Esophagus (tissue), 2 donors: Measurements from ENCODE around the gene PRXL2C. TPM values are rescaled to one million over a fixed set of nuclear protein-coding genes. Genes with fewer than 3 reads are reported as not detected.
"Not testable (repeated sequence)": the region's sequence is repeated elsewhere in the genome, so short reads cannot be mapped to it uniquely, and the experiment has no call there.

ENCODE experiments used
- H3K27ac ChIP-seq, 2 donors: one replicate each; pipeline ENCODE4 v1.5.1; 2013; ENCODE audit warnings: low read depth in 2 of 2, mild to moderate bottlenecking in 2 of 2, inconsistent platforms in 1 of 2, low read length in 1 of 2, moderate library complexity in 1 of 2
- H3K27me3 ChIP-seq, 2 donors: one replicate each; pipeline ENCODE4 v1.6.1; 2013; ENCODE audit warnings: low read length in 2 of 2, control low read depth in 1 of 2, mild to moderate bottlenecking in 1 of 2; ENCODE audit not compliant: insufficient read depth in 2 of 2, control insufficient read depth in 1 of 2
- H3K36me3 ChIP-seq, 2 donors: one replicate each; pipeline ENCODE4 v1.6.1; 2013; ENCODE audit warnings: low read length in 1 of 2; ENCODE audit not compliant: control insufficient read depth in 2 of 2, insufficient read depth in 2 of 2
- H3K4me1 ChIP-seq, 2 donors: one replicate each; pipeline ENCODE4 v1.6.1; 2013; ENCODE audit warnings: low read length in 1 of 2; ENCODE audit not compliant: control insufficient read depth in 2 of 2, insufficient read depth in 2 of 2
- H3K4me3 ChIP-seq, 2 donors: one replicate each; pipeline ENCODE4 v1.5.1; 2013; ENCODE audit warnings: low read length in 2 of 2, mild to moderate bottlenecking in 2 of 2, low read depth in 1 of 2, moderate library complexity in 1 of 2
- H3K9me3 ChIP-seq, 2 donors: one replicate each; pipeline ENCODE4 v1.6.1; 2013; ENCODE audit warnings: mild to moderate bottlenecking in 2 of 2, low read depth in 1 of 2, low read length in 1 of 2, moderate library complexity in 1 of 2; ENCODE audit not compliant: control insufficient read depth in 2 of 2, insufficient read depth in 1 of 2
- WGBS, 2 donors: extraction: QIAGEN DNeasy Blood & Tissue Kit; methylation state at CpG; one replicate each; pipeline ENCODE4 v1.1.7; 2013; 5-methylcytosine and 5-hydroxymethylcytosine counted together
- polyA plus RNA-seq, 2 donors: library from polyadenylated mRNA; stranded (reverse); fragments of 200-250 nt; gene quantifications; one replicate each; pipeline ENCODE4 v1.2.3, GENCODE V29; 2013
- donor health status: healthy with polysubstance abuse.
- donor health status: Bipolar disorder and iron deficiency.

PRXL2C gene
- polyA plus RNA-seq, 2 donors: 2.0 to 3.1 TPM

DNA sequence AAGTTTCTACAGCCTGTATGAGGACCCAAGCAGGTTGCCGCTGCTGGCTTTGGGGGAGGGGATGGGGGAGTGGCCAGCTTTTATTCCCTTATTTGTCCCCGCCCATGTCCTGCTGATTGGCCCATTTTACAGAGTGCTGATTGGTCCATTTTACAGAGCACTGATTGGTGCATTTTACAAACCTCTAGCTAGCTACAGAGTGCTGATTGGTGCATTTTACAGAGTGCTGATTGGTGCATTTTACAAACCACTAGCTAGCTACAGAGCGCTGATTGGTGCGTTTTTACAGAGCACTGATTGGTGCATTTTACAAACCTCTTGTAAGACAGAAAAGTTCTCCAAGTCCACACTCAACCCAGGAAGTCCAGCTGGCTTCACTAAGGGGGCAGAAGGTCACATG is 18.7 kb upstream of the PRXL2C start:
- WGBS, 2 donors: 93% methylated on average over 4 of the region's 4 CpGs
- not testable (repeated sequence) for H3K27ac ChIP-seq, H3K9me3 ChIP-seq

GRCh38 chr9:96668868-96669534 is 13.9 kb upstream of the PRXL2C start:
- no peaks in the 10 kb centered on the region for H3K27me3 ChIP-seq
- WGBS, 2 donors: 90 to 91% methylated on average over 20 of the region's 20 CpGs
- H3K36me3 ChIP-seq: no peaks in the 10 kb centered on the region
- H3K4me3 ChIP-seq: no peak overlapping the region
- no peak overlapping the region for H3K27ac ChIP-seq
- no peaks in the 10 kb centered on the region for H3K9me3 ChIP-seq
- no peaks in the 10 kb centered on the region for H3K4me1 ChIP-seq

More for the DNA sequence above, 18.7 kb upstream of the PRXL2C start:
- H3K27me3 ChIP-seq, H3K36me3 ChIP-seq, H3K4me1 ChIP-seq, H3K4me3 ChIP-seq: not testable (repeated sequence)

- no peak overlapping the region for H3K4me3 ChIP-seq
- 88 to 94% methylated on average over 2 of the region's 2 CpGs for WGBS, 2 donors
- no peaks in the 10 kb centered on the region for H3K9me3 ChIP-seq
- no peak overlapping the region for H3K27ac ChIP-seq
- no peaks in the 10 kb centered on the region for H3K36me3 ChIP-seq
- H3K27me3 ChIP-seq: no peaks in the 10 kb centered on the region
- H3K4me1 ChIP-seq: no peaks in the 10 kb centered on the region
Observed at GRCh38 chr9:96667363-96667728, 12.2 kb upstream of the PRXL2C start.

- not testable (repeated sequence) for H3K4me1 ChIP-seq, H3K27me3 ChIP-seq, H3K27ac ChIP-seq, H3K4me3 ChIP-seq, H3K9me3 ChIP-seq, H3K36me3 ChIP-seq
- 67 to 71% methylated on average over 15 of the region's 15 CpGs for WGBS, 2 donors
Observed at GRCh38 chr9:96666653-96667362, 11.7 kb upstream of the PRXL2C start.

- H3K4me3 ChIP-seq: no peak overlapping the region
- no peaks in the 10 kb centered on the region for H3K4me1 ChIP-seq
- no peaks in the 10 kb centered on the region for H3K27me3 ChIP-seq
- no peak overlapping the region for H3K27ac ChIP-seq
- WGBS, 2 donors: 80 to 89% methylated on average over 6 of the region's 6 CpGs
- H3K9me3 ChIP-seq: no peaks in the 10 kb centered on the region
- no peaks in the 10 kb centered on the region for H3K36me3 ChIP-seq
Observed at GRCh38 chr9:96665789-96666188, 10.7 kb upstream of the PRXL2C start.

DNA sequence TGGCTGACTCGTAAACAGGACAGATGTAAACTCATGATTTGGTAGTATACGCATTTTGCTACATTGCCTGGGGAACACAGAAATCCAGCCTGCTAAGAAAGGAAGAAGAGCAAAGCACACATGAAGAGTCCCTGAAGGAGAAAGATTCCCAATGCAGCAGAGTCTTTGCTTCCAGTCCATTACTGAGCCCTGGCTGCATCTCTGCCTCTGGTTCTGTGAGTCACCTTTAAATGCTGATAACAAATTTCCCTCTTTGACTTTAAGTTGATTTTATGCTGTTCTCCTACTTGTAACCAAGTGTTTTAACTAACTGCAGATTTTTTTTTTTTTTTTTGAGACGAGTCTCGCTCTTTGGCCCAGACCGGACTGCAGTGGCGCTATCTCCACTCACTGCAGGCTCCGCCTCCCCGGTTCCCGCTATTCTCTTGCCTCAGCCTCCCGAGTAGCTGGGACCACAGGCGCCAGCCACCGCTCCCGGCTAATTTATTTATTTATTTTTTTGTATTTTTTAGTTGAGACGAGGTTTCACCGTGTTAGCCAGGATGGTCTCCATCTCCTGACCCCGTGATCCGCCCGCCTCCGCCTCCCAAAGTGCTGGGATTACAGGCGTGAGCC is 8.5 kb upstream of the PRXL2C start:
- Histone ChIP-seq H3K36me3 (no peaks in the 10 kb centered on the region), H3K9me3 (no peaks in the 10 kb centered on the region), H3K27me3 (no peaks in the 10 kb centered on the region), H3K4me3 (no peak overlapping the region), H3K27ac (no peak overlapping the region), H3K4me1 (no peaks in the 10 kb centered on the region)
- WGBS, 2 donors: 94 to 95% methylated on average over 20 of the region's 20 CpGs

- Histone ChIP-seq H3K9me3 (no peaks in the 10 kb centered on the region), H3K27ac (no peak overlapping the region), H3K27me3 (no peaks in the 10 kb centered on the region), H3K4me3 (no peak overlapping the region), H3K36me3 (no peaks in the 10 kb centered on the region), H3K4me1 (peaks cover 0 to 3% of the 10 kb centered on the region in 2 donors)
- 86 to 89% methylated on average over 4 of the region's 4 CpGs for WGBS, 2 donors
Observed at GRCh38 chr9:96661711-96662110, 6.6 kb upstream of the PRXL2C start.

DNA sequence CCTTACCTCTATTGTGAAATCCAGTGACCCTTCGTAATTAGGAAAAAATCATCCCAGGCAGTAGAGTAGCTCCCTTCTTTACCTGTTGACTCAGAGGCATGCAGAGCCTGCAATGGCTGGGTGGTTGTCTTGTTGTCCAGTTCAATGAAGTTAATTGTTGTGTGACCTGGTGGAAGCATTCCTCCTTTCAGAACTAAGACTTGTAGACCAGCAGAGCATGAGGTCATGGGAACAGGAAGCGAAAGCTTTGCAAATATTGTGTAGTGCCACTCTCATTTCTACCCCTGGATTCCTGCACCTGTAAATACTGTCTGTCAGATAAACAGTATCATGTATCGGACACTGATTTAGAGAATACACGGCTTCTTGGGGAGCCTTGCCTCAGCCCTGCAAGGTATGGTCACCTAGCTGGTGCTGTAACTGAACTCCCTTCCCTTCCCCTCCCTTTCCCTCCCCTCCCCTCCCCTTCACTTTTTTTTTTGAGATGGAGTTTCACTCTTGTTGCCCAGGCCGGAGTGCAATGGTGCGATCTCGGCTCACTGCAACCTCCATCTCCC is 5.7 kb upstream of the PRXL2C start:
- WGBS, 2 donors: 93 to 95% methylated on average over 7 of the region's 7 CpGs
- Histone ChIP-seq H3K4me1 (peaks cover 0 to 3% of the 10 kb centered on the region in 2 donors), H3K27me3 (no peaks in the 10 kb centered on the region), H3K27ac (no peak overlapping the region), H3K36me3 (no peaks in the 10 kb centered on the region), H3K9me3 (no peaks in the 10 kb centered on the region), H3K4me3 (no peak overlapping the region)

DNA sequence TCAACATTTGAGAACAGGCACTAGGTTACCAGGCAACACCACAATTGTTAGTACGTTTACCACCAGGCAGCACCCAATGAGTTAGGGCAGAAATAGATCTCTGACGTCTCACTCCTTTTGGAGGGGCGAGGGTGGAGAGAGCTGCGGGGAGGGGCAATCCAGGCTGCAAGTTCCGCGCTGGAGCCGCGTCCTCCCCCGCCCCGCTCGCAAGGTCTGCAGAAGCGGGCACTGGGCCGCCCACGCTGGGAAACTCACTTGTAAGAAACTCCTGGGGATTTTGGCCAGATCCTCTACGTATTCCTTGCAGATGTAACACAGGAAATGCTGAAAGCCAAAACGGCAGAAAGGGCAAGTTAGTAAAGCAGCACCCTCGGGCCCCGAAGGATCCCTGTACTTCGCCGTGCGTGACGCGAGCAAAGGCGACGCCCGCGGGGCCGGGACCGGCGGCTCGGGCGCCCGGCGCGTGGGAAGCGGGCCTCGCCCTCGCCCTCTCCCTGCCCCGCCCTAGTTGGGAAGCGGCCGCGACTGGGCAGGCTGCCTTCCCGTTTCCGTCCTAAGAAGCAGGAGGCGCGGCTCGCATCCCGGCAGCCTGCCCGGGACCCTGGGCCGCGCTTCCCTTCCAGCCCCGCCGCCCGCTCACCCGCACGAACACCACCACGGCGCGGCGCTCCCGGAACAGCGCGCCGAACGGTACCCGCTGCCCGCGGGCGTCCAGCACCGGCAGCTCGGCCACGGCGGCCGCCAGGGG is 493 bp downstream of the PRXL2C start:
- Histone ChIP-seq H3K4me1 (peaks cover 0 to 3% of the 10 kb centered on the region in 2 donors), H3K9me3 (no peaks in the 10 kb centered on the region), H3K27ac (peak overlapping the region; percentile 94 to 95), H3K36me3 (peaks cover 0 to 5% of the 10 kb centered on the region in 2 donors), H3K4me3 (peak overlapping the region; percentile 63 to 71), H3K27me3 (no peaks in the 10 kb centered on the region)
- WGBS, 2 donors: 0% methylated on average over 46 to 74 of the region's 74 CpGs
